ENCODE data around the gene TMEM41A. TPM values are rescaled to one million over a fixed set of nuclear protein-coding genes. Genes with fewer than 3 reads are reported as not detected.
A peak's percentile ranks its signal among the peaks of the same experiment; 100 is the strongest.

The TMEM41A gene
- 14.9 TPM for polyA plus RNA-seq (2013, experiment 1 of 2)
- polyA plus RNA-seq (2013, experiment 2 of 2): 14.0 TPM

GRCh38 chr3:185498503-185499396, at the start of gene TMEM41A:
TSS of gene TMEM41A (minus strand) at chr3:185499035. CDS start at chr3:185498961, 74 bp downstream.
- Histone ChIP-seq H3K4me1 (ENCODE audit: control insufficient read depth, low read depth, low read length) (no peaks in the 10 kb centered on the region), H3K4me3 (ENCODE audit: low read length) (peak within 1 kb of the TSS; percentile 96), H3K79me1 (ENCODE audit: low read length) (peaks cover 4% of the 10 kb centered on the region), H3K79me2 (ENCODE audit: control insufficient read depth, insufficient read depth, low read length) (peaks cover 2% of the 10 kb centered on the region), H2BK5ac (ENCODE audit: low read length) (no peak within 1 kb of the TSS), H3K56ac (ENCODE audit: low read length) (peak within 1 kb of the TSS; percentile 93), H3K27ac (ENCODE audit: low read depth, low read length) (peak within 1 kb of the TSS; percentile 77), H3K23ac (ENCODE audit: low read length) (no peak within 1 kb of the TSS), H2AK5ac (ENCODE audit: low read length) (no peak within 1 kb of the TSS), H3K9ac (ENCODE audit: low read length) (peak within 1 kb of the TSS; percentile 96), H4K8ac (ENCODE audit: low read depth, low read length) (no peak within 1 kb of the TSS), H2BK120ac (ENCODE audit: low read depth, low read length) (no peak within 1 kb of the TSS), H3K4ac (ENCODE audit: low read depth, low read length) (no peak within 1 kb of the TSS), H3K18ac (ENCODE audit: low read length) (peak within 1 kb of the TSS; percentile 46), H3K4me2 (ENCODE audit: low read length) (peak within 1 kb of the TSS; percentile 59), H4K5ac (ENCODE audit: low read length) (no peak within 1 kb of the TSS), H2BK15ac (replicated peaks; ENCODE audit: low read depth) (no peak within 1 kb of the TSS), H3K36me3 (ENCODE audit: control insufficient read depth, insufficient read depth, low read length) (peaks cover 3% of the 10 kb centered on the region), H3K27me3 (ENCODE audit: insufficient read depth, low read length, poor library complexity) (no peaks in the 10 kb centered on the region)
- DNase-seq: peak; percentile 94
- whole genome bisulfite sequencing (ENCODE audit: extremely low coverage, insufficient coverage, low lambda C conversion rate): no CpG with 5 or more reads among the region's 82 CpGs

GRCh38 chr3:185540695-185541094, 41.9 kb upstream of the TMEM41A start:
- no peak overlapping the region for H2BK120ac ChIP-seq (ENCODE audit: low read depth, low read length)
- no peak overlapping the region for H3K4me2 ChIP-seq (ENCODE audit: low read length)
- no peak overlapping the region for H3K4me3 ChIP-seq (ENCODE audit: low read length)
- H3K23ac ChIP-seq (ENCODE audit: low read length): no peak overlapping the region
- H4K8ac ChIP-seq (ENCODE audit: low read depth, low read length): no peak overlapping the region
- no peak overlapping the region for H3K56ac ChIP-seq (ENCODE audit: low read length)
- H2AK5ac ChIP-seq (ENCODE audit: low read length): no peak overlapping the region
- no peaks in the 10 kb centered on the region for H3K79me1 ChIP-seq (ENCODE audit: low read length)
- H3K4me1 ChIP-seq (ENCODE audit: control insufficient read depth, low read depth, low read length): no peaks in the 10 kb centered on the region
- H3K4ac ChIP-seq (ENCODE audit: low read depth, low read length): no peak overlapping the region
- no peak for DNase-seq
- no peaks in the 10 kb centered on the region for H3K27me3 ChIP-seq (ENCODE audit: insufficient read depth, low read length, poor library complexity)
- WGBS (ENCODE audit: extremely low coverage, insufficient coverage, low lambda C conversion rate): no CpG with 5 or more reads among the region's 7 CpGs
- H2BK5ac ChIP-seq (ENCODE audit: low read length): no peak overlapping the region
- H3K36me3 ChIP-seq (ENCODE audit: control insufficient read depth, insufficient read depth, low read length): no peaks in the 10 kb centered on the region
- H3K27ac ChIP-seq (ENCODE audit: low read depth, low read length): no peak overlapping the region
- H4K5ac ChIP-seq (ENCODE audit: low read length): no peak overlapping the region
- H3K18ac ChIP-seq (ENCODE audit: low read length): no peak overlapping the region
- H3K9ac ChIP-seq (ENCODE audit: low read length): no peak overlapping the region
- H2BK15ac ChIP-seq (replicated peaks; ENCODE audit: low read depth): no peak overlapping the region
- no peaks in the 10 kb centered on the region for H3K79me2 ChIP-seq (ENCODE audit: control insufficient read depth, insufficient read depth, low read length)

- H3K56ac ChIP-seq (ENCODE audit: low read length): no peak overlapping the region
- H4K8ac ChIP-seq (ENCODE audit: low read depth, low read length): no peak overlapping the region
- H3K4me1 ChIP-seq (ENCODE audit: control insufficient read depth, low read depth, low read length): no peaks in the 10 kb centered on the region
- no peak overlapping the region for H3K4me2 ChIP-seq (ENCODE audit: low read length)
- H3K79me1 ChIP-seq (ENCODE audit: low read length): no peaks in the 10 kb centered on the region
- H3K9ac ChIP-seq (ENCODE audit: low read length): no peak overlapping the region
- H2BK5ac ChIP-seq (ENCODE audit: low read length): no peak overlapping the region
- H3K79me2 ChIP-seq (ENCODE audit: control insufficient read depth, insufficient read depth, low read length): no peaks in the 10 kb centered on the region
- no peaks in the 10 kb centered on the region for H3K27me3 ChIP-seq (ENCODE audit: insufficient read depth, low read length, poor library complexity)
- no peak overlapping the region for H3K27ac ChIP-seq (ENCODE audit: low read depth, low read length)
- DNase-seq: no peak
- no peak overlapping the region for H3K23ac ChIP-seq (ENCODE audit: low read length)
- no peaks in the 10 kb centered on the region for H3K36me3 ChIP-seq (ENCODE audit: control insufficient read depth, insufficient read depth, low read length)
- H2BK120ac ChIP-seq (ENCODE audit: low read depth, low read length): no peak overlapping the region
- H4K5ac ChIP-seq (ENCODE audit: low read length): no peak overlapping the region
- H3K4me3 ChIP-seq (ENCODE audit: low read length): no peak overlapping the region
- no peak overlapping the region for H3K4ac ChIP-seq (ENCODE audit: low read depth, low read length)
- H2BK15ac ChIP-seq (replicated peaks; ENCODE audit: low read depth): no peak overlapping the region
- no peak overlapping the region for H3K18ac ChIP-seq (ENCODE audit: low read length)
- WGBS (ENCODE audit: extremely low coverage, insufficient coverage, low lambda C conversion rate): no CpG with 5 or more reads among the region's 2 CpGs
- no peak overlapping the region for H2AK5ac ChIP-seq (ENCODE audit: low read length)
These were observed 41.1 kb upstream of the TMEM41A start for GRCh38 chr3:185539934-185540333.

GRCh38 chr3:185537369-185537970, 38.6 kb upstream of the TMEM41A start:
- Histone ChIP-seq H3K9ac (ENCODE audit: low read length) (no peak overlapping the region), H3K27ac (ENCODE audit: low read depth, low read length) (no peak overlapping the region), H3K27me3 (ENCODE audit: insufficient read depth, low read length, poor library complexity) (no peaks in the 10 kb centered on the region), H2BK5ac (ENCODE audit: low read length) (no peak overlapping the region), H3K56ac (ENCODE audit: low read length) (no peak overlapping the region), H3K4me1 (ENCODE audit: control insufficient read depth, low read depth, low read length) (no peaks in the 10 kb centered on the region), H2BK15ac (replicated peaks; ENCODE audit: low read depth) (no peak overlapping the region), H3K4me3 (ENCODE audit: low read length) (no peak overlapping the region), H3K23ac (ENCODE audit: low read length) (no peak overlapping the region), H3K79me2 (ENCODE audit: control insufficient read depth, insufficient read depth, low read length) (no peaks in the 10 kb centered on the region), H3K36me3 (ENCODE audit: control insufficient read depth, insufficient read depth, low read length) (no peaks in the 10 kb centered on the region), H3K4ac (ENCODE audit: low read depth, low read length) (no peak overlapping the region), H3K18ac (ENCODE audit: low read length) (no peak overlapping the region), H4K8ac (ENCODE audit: low read depth, low read length) (no peak overlapping the region), H3K4me2 (ENCODE audit: low read length) (no peak overlapping the region), H3K79me1 (ENCODE audit: low read length) (no peaks in the 10 kb centered on the region), H2BK120ac (ENCODE audit: low read depth, low read length) (no peak overlapping the region), H2AK5ac (ENCODE audit: low read length) (no peak overlapping the region), H4K5ac (ENCODE audit: low read length) (no peak overlapping the region)
- no CpG with 5 or more reads among the region's 9 CpGs for WGBS (ENCODE audit: extremely low coverage, insufficient coverage, low lambda C conversion rate)
- DNase-seq: peak; percentile 66

- H3K18ac ChIP-seq (ENCODE audit: low read length): no peak overlapping the region
- H4K5ac ChIP-seq (ENCODE audit: low read length): no peak overlapping the region
- H3K79me2 ChIP-seq (ENCODE audit: control insufficient read depth, insufficient read depth, low read length): no peaks in the 10 kb centered on the region
- no peaks in the 10 kb centered on the region for H3K4me1 ChIP-seq (ENCODE audit: control insufficient read depth, low read depth, low read length)
- no peak overlapping the region for H3K56ac ChIP-seq (ENCODE audit: low read length)
- no peak overlapping the region for H3K4me2 ChIP-seq (ENCODE audit: low read length)
- no peak overlapping the region for H3K23ac ChIP-seq (ENCODE audit: low read length)
- WGBS (ENCODE audit: extremely low coverage, insufficient coverage, low lambda C conversion rate): no CpG with 5 or more reads among the region's 2 CpGs
- no peak overlapping the region for H2AK5ac ChIP-seq (ENCODE audit: low read length)
- H2BK120ac ChIP-seq (ENCODE audit: low read depth, low read length): no peak overlapping the region
- H3K4ac ChIP-seq (ENCODE audit: low read depth, low read length): no peak overlapping the region
- H3K27me3 ChIP-seq (ENCODE audit: insufficient read depth, low read length, poor library complexity): no peaks in the 10 kb centered on the region
- no peak overlapping the region for H3K4me3 ChIP-seq (ENCODE audit: low read length)
- H3K79me1 ChIP-seq (ENCODE audit: low read length): no peaks in the 10 kb centered on the region
- H2BK15ac ChIP-seq (replicated peaks; ENCODE audit: low read depth): no peak overlapping the region
- no peak for DNase-seq
- H2BK5ac ChIP-seq (ENCODE audit: low read length): no peak overlapping the region
- no peak overlapping the region for H3K27ac ChIP-seq (ENCODE audit: low read depth, low read length)
- no peak overlapping the region for H4K8ac ChIP-seq (ENCODE audit: low read depth, low read length)
- H3K36me3 ChIP-seq (ENCODE audit: control insufficient read depth, insufficient read depth, low read length): no peaks in the 10 kb centered on the region
- no peak overlapping the region for H3K9ac ChIP-seq (ENCODE audit: low read length)
These were observed 35.7 kb upstream of the TMEM41A start for GRCh38 chr3:185534511-185534910.
